SK-N-SH treated with all-trans-retinoic acid at 6 μM for 48 hours (cell line): ENCODE results near the gene CRYBG1.

Source experiments
- CSRNP3 ChIP-seq: fragments of 250-450 bp; sonication (Bioruptor Pico); IDR thresholded peaks from 2 replicates; pipeline ENCODE4 v1.5.1; 2021; ENCODE audit warnings: mild to moderate bottlenecking, moderate library complexity
- OSR1 ChIP-seq: fragments of 250-450 bp; sonication (Bioruptor Pico); IDR thresholded peaks from 2 replicates; pipeline ENCODE4 v1.8.0; 2022; ENCODE audit warnings: moderate library complexity, mild to moderate bottlenecking, inconsistent platforms
- SNAI2 ChIP-seq: fragments of 250-450 bp; sonication (Bioruptor Pico); IDR thresholded peaks from 2 replicates; pipeline ENCODE4 v1.5.0; 2020; ENCODE audit warnings: mild to moderate bottlenecking, moderate library complexity

GRCh38 chr6:106527979-106528378, 167.5 kb downstream of the CRYBG1 start:
- TF ChIP-seq SNAI2 (no peak), OSR1 (CRISPR knock-in tag) (no peak), CSRNP3 (CRISPR knock-in tag) (no peak)
